ENCODE measurements around the gene ZZZ3.

The ZZZ3 gene

DNA sequence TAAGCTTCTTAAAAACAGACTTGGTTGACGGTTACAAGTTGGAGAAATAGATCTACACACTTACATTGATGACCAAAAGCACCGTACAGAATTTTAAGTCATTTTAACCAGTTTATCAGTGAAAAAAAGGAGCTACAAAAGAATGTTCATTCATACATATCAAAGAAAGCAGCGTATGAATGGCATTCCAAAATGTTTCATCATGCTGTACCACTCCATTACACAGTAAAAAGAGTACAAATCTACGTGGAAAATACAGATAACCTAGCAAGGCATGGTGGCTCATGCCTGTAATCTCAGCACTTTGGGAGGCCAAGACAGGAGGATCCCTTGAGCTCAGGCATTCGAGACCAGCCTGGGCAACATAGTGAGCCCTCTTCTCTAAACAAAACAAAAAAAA lies 40.3 kb downstream of the ZZZ3 start:
- H3K4me1 Mint-ChIP-seq, result no peaks in the 10 kb centered on the region
- TF ChIP-seq, protein P1, sequence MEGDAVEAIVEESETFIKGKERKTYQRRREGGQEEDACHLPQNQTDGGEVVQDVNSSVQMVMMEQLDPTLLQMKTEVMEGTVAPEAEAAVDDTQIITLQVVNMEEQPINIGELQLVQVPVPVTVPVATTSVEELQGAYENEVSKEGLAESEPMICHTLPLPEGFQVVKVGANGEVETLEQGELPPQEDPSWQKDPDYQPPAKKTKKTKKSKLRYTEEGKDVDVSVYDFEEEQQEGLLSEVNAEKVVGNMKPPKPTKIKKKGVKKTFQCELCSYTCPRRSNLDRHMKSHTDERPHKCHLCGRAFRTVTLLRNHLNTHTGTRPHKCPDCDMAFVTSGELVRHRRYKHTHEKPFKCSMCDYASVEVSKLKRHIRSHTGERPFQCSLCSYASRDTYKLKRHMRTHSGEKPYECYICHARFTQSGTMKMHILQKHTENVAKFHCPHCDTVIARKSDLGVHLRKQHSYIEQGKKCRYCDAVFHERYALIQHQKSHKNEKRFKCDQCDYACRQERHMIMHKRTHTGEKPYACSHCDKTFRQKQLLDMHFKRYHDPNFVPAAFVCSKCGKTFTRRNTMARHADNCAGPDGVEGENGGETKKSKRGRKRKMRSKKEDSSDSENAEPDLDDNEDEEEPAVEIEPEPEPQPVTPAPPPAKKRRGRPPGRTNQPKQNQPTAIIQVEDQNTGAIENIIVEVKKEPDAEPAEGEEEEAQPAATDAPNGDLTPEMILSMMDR (IDR thresholded peaks at IDR 0.05; ENCODE audit: unreplicated experiment in 3 of 3), result no peak
- H3K36me3 Mint-ChIP-seq (ENCODE audit: low read depth), result peaks cover 47% of the 10 kb centered on the region
- no peak overlapping the region for H3K27ac Mint-ChIP-seq
- no peak overlapping the region for H3K4me3 Mint-ChIP-seq
- H3K9me3 Mint-ChIP-seq, result peaks cover 8% of the 10 kb centered on the region
- no peaks in the 10 kb centered on the region for H3K27me3 Mint-ChIP-seq (ENCODE audit: low read depth)

DNA sequence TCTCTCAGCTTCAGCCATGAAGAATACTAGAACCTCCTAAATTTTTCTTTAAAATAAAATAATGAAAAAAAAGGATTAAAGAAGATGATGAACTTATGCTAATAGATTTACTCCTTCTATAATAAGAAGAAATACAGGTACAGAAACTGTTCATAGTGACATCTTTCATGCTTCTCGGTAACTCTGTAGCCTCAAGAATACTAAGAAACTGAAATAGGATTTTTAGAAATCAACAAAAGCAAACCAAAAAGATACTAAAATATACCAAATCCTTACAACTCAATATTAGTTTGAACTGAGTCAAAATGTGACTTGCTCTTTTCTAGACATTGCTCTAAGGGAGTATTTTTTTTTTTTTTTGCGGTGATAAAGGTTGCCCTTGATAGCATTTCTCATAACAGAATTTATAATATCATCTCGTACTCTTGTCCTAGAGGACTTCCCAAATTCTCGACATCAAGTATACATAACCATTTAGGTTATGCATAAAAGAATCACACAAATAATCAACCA lies 42.8 kb downstream of the ZZZ3 start:
- no peak overlapping the region for H3K27ac Mint-ChIP-seq
- H3K27me3 Mint-ChIP-seq (ENCODE audit: low read depth), result no peaks in the 10 kb centered on the region
- no peak overlapping the region for H3K4me3 Mint-ChIP-seq
- TF ChIP-seq, protein P1 (IDR thresholded peaks at IDR 0.05; ENCODE audit: unreplicated experiment in 3 of 3), result no peak
- H3K9me3 Mint-ChIP-seq, result no peaks in the 10 kb centered on the region
- H3K4me1 Mint-ChIP-seq, result no peaks in the 10 kb centered on the region
- peaks cover 31% of the 10 kb centered on the region for H3K36me3 Mint-ChIP-seq (ENCODE audit: low read depth)

DNA sequence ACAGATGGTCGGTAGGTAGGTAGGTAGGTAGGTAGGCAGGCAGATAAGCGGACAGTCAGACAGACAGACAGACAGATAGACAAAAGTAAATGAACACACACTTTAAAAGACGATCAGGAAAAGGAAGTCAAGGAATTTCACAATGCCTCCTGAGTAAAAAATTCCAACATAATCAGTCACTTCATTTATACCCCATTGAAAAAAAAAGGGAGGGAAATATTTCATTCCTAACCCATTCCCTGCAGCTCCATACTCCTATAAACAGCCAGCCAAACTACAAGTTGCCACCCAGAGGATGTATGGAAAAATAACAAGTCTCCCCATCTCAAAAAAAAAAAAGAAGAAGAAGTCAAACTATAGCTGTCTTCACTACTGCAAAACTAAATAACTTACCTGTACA lies 43.4 kb downstream of the ZZZ3 start:
- Mint-ChIP-seq H3K27me3 (ENCODE audit: low read depth) (no peaks in the 10 kb centered on the region), H3K4me3 (no peak overlapping the region), H3K36me3 (ENCODE audit: low read depth) (peaks cover 32% of the 10 kb centered on the region), H3K4me1 (no peaks in the 10 kb centered on the region), H3K27ac (no peak overlapping the region), H3K9me3 (no peaks in the 10 kb centered on the region)
- TF ChIP-seq, protein P1 (IDR thresholded peaks at IDR 0.05; ENCODE audit: unreplicated experiment in 3 of 3), result no peak

DNA sequence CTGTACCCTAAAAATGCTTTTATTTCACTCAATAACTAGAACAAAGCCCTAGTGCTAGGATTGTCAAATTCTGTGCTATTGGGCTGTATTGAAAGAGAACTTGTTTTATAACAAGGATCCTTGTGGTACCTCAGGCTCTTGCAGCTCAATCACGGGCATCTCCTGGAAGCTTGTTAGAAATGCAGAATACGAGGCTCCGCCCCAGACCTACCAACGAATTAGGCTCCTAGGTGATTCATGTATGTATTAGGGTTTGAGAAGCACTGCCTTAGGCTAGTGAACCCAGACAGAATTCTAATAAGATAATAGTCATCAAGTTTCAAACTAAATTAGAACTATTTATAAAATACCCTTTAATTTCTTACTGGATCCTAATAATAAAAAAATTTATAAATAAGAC lies 45.6 kb downstream of the ZZZ3 start:
- no peak overlapping the region for H3K27ac Mint-ChIP-seq
- TF ChIP-seq, protein P1 (IDR thresholded peaks at IDR 0.05; ENCODE audit: unreplicated experiment in 3 of 3), result no peak
- no peak overlapping the region for H3K4me3 Mint-ChIP-seq
- H3K36me3 Mint-ChIP-seq (ENCODE audit: low read depth), result peaks cover 45% of the 10 kb centered on the region
- no peaks in the 10 kb centered on the region for H3K9me3 Mint-ChIP-seq
- no peaks in the 10 kb centered on the region for H3K4me1 Mint-ChIP-seq
- no peaks in the 10 kb centered on the region for H3K27me3 Mint-ChIP-seq (ENCODE audit: low read depth)

Data from nephron (organoid).